Sigmoid colon (tissue), 7 donors: ENCODE results near the gene MDP1. TPM values are rescaled to one million over a fixed set of nuclear protein-coding genes. Genes with fewer than 3 reads are reported as not detected.

Source experiments
- DNase-seq: peaks from one replicate; pipeline ENCODE4 v3.0.0-alpha.2; 2019
- H3K27ac ChIP-seq, 4 donors: fragments of 200-600 bp; sonication (generic); one replicate each; pipeline ENCODE4 v1.5.1; 2016 to 2019; ENCODE audit warnings: mild to moderate bottlenecking in 1 of 4
- H3K27me3 ChIP-seq, 3 donors: fragments of 200-600 bp; sonication (generic); one replicate each; pipeline ENCODE4 v1.5.1; 2019; ENCODE audit warnings: mild to moderate bottlenecking in 1 of 3
- H3K36me3 ChIP-seq, 4 donors: fragments of 200-600 bp; sonication (generic); one replicate each; pipeline ENCODE4 v1.5.1; 2016 to 2019
- H3K4me1 ChIP-seq, 4 donors: fragments of 200-600 bp; sonication (generic); one replicate each; pipeline ENCODE4 v1.5.1; 2017 to 2019
- H3K4me3 ChIP-seq, 4 donors: fragments of 200-600 bp; sonication (generic); one replicate each; pipeline ENCODE4 v1.5.1; 2017 to 2019; ENCODE audit warnings: mild to moderate bottlenecking in 2 of 4, moderate library complexity in 1 of 4
- H3K9me3 ChIP-seq, 4 donors: fragments of 200-600 bp in 3 of 4; sonication (generic) in 3 of 4; one replicate each; pipeline versions ENCODE4 v1.5.1 to v1.6.1; 2013 to 2019
- EP300 ChIP-seq, 4 donors: sonication (generic); formaldehyde crosslinking; IDR thresholded peaks; one replicate each; pipeline ENCODE4 v1.6.1; 2017; ENCODE audit warnings: antibody characterized with exemption in 4 of 4
- POLR2A ChIP-seq, 2 donors: fragments of 450-650 bp; IDR thresholded peaks; one replicate each; pipeline ENCODE4 v1.6.1; 2016; ENCODE audit warnings: antibody characterized with exemption in 2 of 2, mild to moderate bottlenecking in 2 of 2, moderate library complexity in 2 of 2
- POLR2AphosphoS5 ChIP-seq, 4 donors: sonication (generic); formaldehyde crosslinking; IDR thresholded peaks; one replicate each; pipeline ENCODE4 v1.6.1; 2017; ENCODE audit warnings: antibody characterized with exemption in 4 of 4
- WGBS, 2 donors: extraction: QIAGEN DNeasy Blood & Tissue Kit; methylation state at CpG; one replicate each; pipeline ENCODE4 v1.1.7; 2013; 5-methylcytosine and 5-hydroxymethylcytosine counted together
- intact Hi-C: fragments of 100-400 bp; cut with DNase I; formaldehyde crosslinking; loops from one replicate; pipeline ENCODE4 v1.15.1; 2023
- polyA plus RNA-seq, 3 donors: library from polyadenylated mRNA; stranded (reverse); fragments of 200-250 nt; gene quantifications; one replicate each; pipeline ENCODE4 v1.2.3, GENCODE V29; 2013
- total RNA-seq, 4 donors: library from RNA; depleted of rRNA; stranded (reverse); fragments of >200 nt; gene quantifications; one replicate each; pipeline ENCODE4 v1.1.0, GENCODE V29; 2016
- TF ChIP-seq, protein P1 (sequence below), 4 experiments: fragments of 450-650 bp in 3 of 4; fragments of 200-600 bp in 1 of 4; IDR thresholded peaks; one replicate each; pipeline ENCODE4 v1.5.1; 2016 to 2019; ENCODE audit warnings: antibody characterized with exemption in 4 of 4, mild to moderate bottlenecking in 3 of 4, moderate library complexity in 2 of 4
- donor health status: healthy with polysubstance abuse.
- donor health status: Bipolar disorder and iron deficiency.
- donor health status: healthy.

Gene MDP1
- total and polyA plus RNA-seq, 7 donors = 15.1 to 34.2 (median 28.8) TPM

DNA sequence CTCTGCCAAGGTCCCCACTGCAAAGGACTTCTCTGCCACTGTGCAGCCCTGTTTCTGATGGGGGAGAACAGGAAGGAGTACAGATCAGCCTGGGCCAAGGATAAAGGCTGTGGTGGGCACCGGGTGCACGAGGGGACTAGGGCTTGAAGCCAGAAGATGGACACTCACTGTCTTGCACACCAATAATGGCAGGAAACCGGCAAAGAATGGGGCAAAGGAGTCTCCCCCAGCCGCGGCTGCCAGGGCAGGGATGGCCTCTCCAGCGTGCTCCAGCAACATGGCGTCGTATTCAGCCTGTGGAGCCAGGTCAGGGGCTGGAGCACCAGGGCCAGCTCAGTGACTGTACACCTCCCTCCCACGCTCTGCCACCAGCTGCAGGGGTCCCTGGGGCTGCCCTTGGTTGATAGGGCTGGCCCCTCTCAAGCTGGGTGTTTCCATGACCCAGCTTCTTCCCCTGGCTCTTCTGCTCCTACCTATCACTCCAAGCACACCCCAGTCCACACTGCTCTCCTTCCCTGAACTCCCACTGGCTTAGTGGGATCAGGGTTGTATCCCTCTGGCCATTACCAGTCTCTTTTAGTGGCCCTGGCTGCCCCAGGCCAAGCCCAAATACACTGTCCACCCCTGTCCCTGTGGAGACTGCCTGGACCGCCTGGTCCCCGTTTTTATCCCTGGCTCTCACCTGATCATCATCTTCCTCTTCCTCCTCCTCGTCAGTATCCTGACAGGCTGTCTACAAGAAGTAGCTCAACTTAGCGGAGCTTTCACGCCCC lies 33.6 kb downstream of the MDP1 start:
- Histone ChIP-seq H3K9me3 (no peaks in the 10 kb centered on the region), H3K27ac (peak overlapping the region in 2 of 4 donors; percentile 88 to 93), H3K27me3 (no peaks in the 10 kb centered on the region), H3K36me3 (peaks cover 0 to 80% (median 42%) of the 10 kb centered on the region in 4 donors), H3K4me1 (peaks cover 0 to 25% (median 22%) of the 10 kb centered on the region in 4 donors), H3K4me3 (no peak overlapping the region)
- intact Hi-C loops = no loop called here
- DNase-seq = no peak
- TF ChIP-seq POLR2A (IDR thresholded peaks at IDR 0.05) (no peak), POLR2AphosphoS5 (IDR thresholded peaks at IDR 0.05) (no peak), EP300 (IDR thresholded peaks at IDR 0.05) (no peak)
- TF ChIP-seq, protein P1, sequence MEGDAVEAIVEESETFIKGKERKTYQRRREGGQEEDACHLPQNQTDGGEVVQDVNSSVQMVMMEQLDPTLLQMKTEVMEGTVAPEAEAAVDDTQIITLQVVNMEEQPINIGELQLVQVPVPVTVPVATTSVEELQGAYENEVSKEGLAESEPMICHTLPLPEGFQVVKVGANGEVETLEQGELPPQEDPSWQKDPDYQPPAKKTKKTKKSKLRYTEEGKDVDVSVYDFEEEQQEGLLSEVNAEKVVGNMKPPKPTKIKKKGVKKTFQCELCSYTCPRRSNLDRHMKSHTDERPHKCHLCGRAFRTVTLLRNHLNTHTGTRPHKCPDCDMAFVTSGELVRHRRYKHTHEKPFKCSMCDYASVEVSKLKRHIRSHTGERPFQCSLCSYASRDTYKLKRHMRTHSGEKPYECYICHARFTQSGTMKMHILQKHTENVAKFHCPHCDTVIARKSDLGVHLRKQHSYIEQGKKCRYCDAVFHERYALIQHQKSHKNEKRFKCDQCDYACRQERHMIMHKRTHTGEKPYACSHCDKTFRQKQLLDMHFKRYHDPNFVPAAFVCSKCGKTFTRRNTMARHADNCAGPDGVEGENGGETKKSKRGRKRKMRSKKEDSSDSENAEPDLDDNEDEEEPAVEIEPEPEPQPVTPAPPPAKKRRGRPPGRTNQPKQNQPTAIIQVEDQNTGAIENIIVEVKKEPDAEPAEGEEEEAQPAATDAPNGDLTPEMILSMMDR (IDR thresholded peaks at IDR 0.05) = no peak
- WGBS, 2 donors = 91 to 92% methylated on average over 14 of the region's 14 CpGs

DNA sequence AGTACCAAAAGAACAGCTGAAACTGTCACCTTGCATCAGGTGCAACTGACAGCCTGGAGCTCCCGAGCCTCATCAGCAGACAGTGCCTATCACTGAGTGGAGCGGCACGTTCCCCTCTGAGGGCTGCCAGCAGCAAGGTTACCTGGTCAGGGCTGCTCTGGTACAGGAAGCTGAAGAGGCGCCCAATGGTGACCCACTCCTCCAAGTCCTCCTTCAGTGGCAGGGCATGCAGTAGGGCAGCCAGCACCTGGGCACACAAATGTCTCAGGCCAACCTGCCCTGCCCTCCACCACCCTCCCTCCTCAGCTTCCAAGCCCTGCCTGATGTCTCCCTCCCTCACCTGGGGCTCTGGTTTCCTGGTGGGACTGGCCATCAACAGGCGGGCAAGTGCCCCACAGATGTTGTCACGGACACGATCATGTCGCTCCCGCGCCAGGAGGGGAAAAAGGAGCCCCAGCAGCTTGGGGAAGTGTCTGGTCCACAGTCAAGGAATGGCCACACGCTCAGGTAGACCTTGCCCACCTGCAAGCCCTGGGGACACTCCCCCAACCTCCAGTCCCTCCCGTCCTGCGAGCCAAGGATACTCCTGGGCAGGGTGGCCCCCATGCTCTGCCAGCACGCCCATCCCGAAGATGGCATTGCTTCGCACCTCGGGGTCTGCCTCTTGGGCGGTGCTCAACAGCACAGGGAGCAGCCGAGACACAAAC lies 34.3 kb downstream of the MDP1 start:
- Histone ChIP-seq H3K9me3 (no peaks in the 10 kb centered on the region), H3K36me3 (peaks cover 4 to 80% (median 36%) of the 10 kb centered on the region in 4 donors), H3K4me3 (no peak overlapping the region), H3K27ac (peak overlapping the region in 3 of 4 donors; percentile 9 to 93 (median 88)), H3K4me1 (peaks cover 0 to 20% (median 19%) of the 10 kb centered on the region in 4 donors), H3K27me3 (no peaks in the 10 kb centered on the region)
- no peak for TF ChIP-seq POLR2AphosphoS5 (IDR thresholded peaks at IDR 0.05)
- TF ChIP-seq POLR2A (IDR thresholded peaks at IDR 0.05) = no peak
- no peak for TF ChIP-seq EP300 (IDR thresholded peaks at IDR 0.05)
- TF ChIP-seq, protein P1 (IDR thresholded peaks at IDR 0.05) = no peak
- 90 to 92% methylated on average over 19 of the region's 19 CpGs for WGBS, 2 donors
- intact Hi-C loops = no loop called here
- no peak for DNase-seq

DNA sequence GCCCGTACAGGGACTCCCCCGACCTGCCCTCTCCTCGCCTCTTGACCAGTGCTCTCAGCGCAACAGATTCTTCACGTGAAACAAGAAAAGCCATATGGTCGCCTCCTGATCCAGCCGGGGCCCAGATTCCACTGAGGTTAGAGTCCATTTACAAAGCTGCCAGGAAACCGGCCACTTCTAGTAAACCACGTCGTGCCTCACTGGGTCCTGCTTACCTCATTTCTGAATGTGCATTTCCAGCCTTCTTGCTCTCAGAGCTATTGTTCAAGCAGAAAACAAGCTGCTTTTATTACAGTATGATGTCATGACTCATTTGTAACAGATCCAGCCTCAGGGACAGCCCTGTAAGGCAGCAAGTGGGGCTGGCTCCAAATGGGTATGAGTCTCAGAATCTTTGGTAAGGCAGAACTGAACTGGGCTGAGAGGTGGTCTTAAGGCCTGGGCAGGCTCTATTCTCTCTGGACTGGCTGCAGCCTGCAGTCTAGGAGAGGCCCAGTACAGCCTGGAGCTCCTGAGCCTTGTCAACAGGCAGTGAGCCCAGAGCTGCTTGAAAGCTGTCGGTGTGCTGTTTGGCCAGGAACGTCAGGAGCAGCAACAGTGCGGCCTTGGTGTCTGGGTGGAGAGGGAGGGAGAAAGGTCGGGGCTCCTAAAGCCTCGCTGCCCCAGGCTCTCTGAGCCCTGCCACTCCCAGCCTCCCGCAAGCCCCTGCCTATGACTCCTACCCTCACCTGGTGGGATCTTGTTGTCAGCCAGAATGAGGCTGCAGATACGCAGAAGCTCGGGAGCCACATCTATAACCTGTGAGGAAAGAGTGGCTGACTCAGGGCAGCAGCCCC lies 35.7 kb downstream of the MDP1 start:
- H3K4me3 ChIP-seq = no peak overlapping the region
- H3K9me3 ChIP-seq = no peaks in the 10 kb centered on the region
- DNase-seq = no peak
- peaks cover 0 to 20% (median 19%) of the 10 kb centered on the region in 4 donors for H3K4me1 ChIP-seq
- H3K36me3 ChIP-seq = peaks cover 6 to 67% (median 29%) of the 10 kb centered on the region in 4 donors
- TF ChIP-seq POLR2AphosphoS5 (IDR thresholded peaks at IDR 0.05) (peak in 2 of 4 donors; percentile 45 to 69), EP300 (IDR thresholded peaks at IDR 0.05) (peak in 1 of 4 donors; percentile 32), POLR2A (IDR thresholded peaks at IDR 0.05) (no peak)
- TF ChIP-seq, protein P1 (IDR thresholded peaks at IDR 0.05) = no peak
- H3K27ac ChIP-seq = peak overlapping the region; percentile 64 to 93 (median 87)
- intact Hi-C loops = no loop called here
- 71 to 80% methylated on average over 18 of the region's 18 CpGs for WGBS, 2 donors
- H3K27me3 ChIP-seq = no peaks in the 10 kb centered on the region

DNA sequence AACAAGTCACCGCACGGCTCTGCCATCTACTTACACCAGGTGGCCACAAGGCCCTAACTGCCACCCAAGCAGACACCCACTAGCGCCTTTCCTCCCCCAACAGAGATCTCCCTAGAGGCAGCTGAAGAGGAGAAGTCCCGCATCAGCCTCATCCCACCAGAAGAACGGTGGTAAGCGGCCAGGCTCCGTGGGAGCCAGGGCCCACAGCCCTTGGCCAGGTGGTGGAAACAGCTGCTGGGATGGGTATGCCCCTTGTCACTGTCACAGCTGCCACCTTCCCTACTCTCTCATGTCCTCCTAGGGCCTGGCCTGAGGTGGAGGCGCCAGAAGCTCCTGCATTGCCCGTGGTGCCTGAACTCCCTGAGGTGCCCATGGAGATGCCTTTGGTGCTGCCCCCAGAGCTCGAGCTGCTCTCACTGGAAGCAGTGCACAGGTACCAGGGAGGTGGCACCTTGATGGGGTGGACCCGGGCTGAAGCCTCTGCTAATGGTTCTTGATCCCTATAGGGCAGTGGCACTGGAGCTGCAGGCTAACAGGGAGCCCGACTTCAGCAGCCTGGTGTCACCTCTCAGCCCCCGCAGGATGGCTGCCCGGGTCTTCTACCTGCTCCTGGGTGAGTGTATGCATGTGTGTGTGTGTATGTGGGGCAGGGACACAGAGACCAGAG lies 36.4 kb downstream of the MDP1 start:
- intact Hi-C loops = no loop called here
- whole genome bisulfite sequencing, 2 donors = 83 to 88% methylated on average over 14 of the region's 14 CpGs
- DNase-seq = no peak
- Histone ChIP-seq H3K4me3 (no peak overlapping the region), H3K4me1 (peaks cover 0 to 20% (median 19%) of the 10 kb centered on the region in 4 donors), H3K27ac (peak overlapping the region; percentile 64 to 93 (median 87)), H3K9me3 (no peaks in the 10 kb centered on the region), H3K36me3 (peaks cover 6 to 59% (median 24%) of the 10 kb centered on the region in 4 donors), H3K27me3 (no peaks in the 10 kb centered on the region)
- TF ChIP-seq POLR2A (IDR thresholded peaks at IDR 0.05) = no peak
- TF ChIP-seq, protein P1 (IDR thresholded peaks at IDR 0.05) = no peak
- TF ChIP-seq POLR2AphosphoS5 (IDR thresholded peaks at IDR 0.05) = no peak
- no peak for TF ChIP-seq EP300 (IDR thresholded peaks at IDR 0.05)
